DOHH2 (cell line): Measurements from ENCODE around the gene CDH4.

Source experiments
- CTCF ChIP-seq: fragments of 200-600 bp; sonication (generic); IDR thresholded peaks from one replicate; pipeline ENCODE4 v1.5.1; 2014; ENCODE audit warnings: antibody characterized with exemption, mild to moderate bottlenecking, low read depth, low read length; ENCODE audit not compliant: poor library complexity, severe bottlenecking
- EZH2phosphoT487 ChIP-seq: fragments of 200-600 bp; sonication (generic); IDR thresholded peaks from 2 replicates; pipeline ENCODE4 v1.6.1; 2017; ENCODE audit warnings: borderline replicate concordance, mild to moderate bottlenecking, antibody characterized with exemption, low read length, moderate library complexity, mixed read lengths

- TF ChIP-seq CTCF (no peak), EZH2phosphoT487 (no peak)
Observed at GRCh38 chr20:61674121-61674520, 422.1 kb downstream of the CDH4 start.
